ENCODE results near the gene ZMYM4. TPM values are rescaled to one million over a fixed set of nuclear protein-coding genes. Genes with fewer than 3 reads are reported as not detected.
"Not testable (repeated sequence)": the region's sequence is repeated elsewhere in the genome, so short reads cannot be mapped to it uniquely, and the experiment has no call there.

Gene ZMYM4
- polyA plus RNA-seq, 6 donors from 2014 or later: 17.1 to 42.0 (median 36.6) TPM

GRCh38 chr1:35316264-35316663 lies 47.8 kb downstream of the ZMYM4 start:
- Mint-ChIP-seq H3K27ac (no peak overlapping the region), H3K36me3 (peaks cover 4 to 8% of the 10 kb centered on the region in 2 donors), H3K27me3 (no peaks in the 10 kb centered on the region), H3K9me3 (no peaks in the 10 kb centered on the region), H3K4me3 (no peak overlapping the region), H3K4me1 (peaks cover 3 to 22% (median 10%) of the 10 kb centered on the region in 3 donors)
- ATAC-seq (ENCODE audit: low read depth in 2 of 2): no peak
- no peak for DNase-seq

DNA sequence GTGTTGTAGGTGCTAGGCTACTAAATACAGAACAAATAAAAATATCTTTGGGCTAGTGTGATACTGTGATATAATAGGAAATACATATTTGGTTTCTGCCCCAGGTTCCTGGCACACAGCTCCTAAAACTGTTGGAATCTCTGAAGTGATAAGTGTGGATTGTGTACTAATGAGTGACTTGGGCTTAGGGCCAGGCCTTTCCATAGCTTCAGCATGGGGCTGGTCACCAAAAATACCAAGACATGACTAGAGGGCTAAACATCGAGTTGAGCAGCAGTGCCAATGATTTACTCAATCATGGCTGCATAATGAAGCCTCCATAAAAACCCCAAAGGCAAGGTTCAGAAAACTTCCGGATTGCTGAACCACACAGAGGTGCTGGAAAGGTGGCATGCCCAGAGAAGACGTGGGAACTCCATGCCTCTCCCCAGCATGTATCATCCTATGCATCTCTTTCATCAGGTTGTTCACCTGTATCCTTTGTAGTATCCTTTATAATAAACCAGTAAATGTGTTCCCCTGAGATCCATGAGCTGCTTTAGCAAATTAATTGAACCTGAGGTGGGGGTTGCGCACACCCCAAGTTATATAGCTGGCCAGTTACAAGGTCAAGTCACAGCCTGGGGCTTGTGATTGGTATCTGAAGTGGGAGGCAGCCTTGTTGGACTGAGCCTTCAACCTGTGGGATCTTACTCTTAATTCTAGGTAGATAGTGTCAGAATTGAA lies 51.6 kb downstream of the ZMYM4 start:
- ATAC-seq (ENCODE audit: low read depth in 2 of 2): no peak
- H3K27me3 Mint-ChIP-seq: no peaks in the 10 kb centered on the region
- DNase-seq: no peak
- H3K36me3 Mint-ChIP-seq: peaks cover 8 to 15% of the 10 kb centered on the region in 2 donors
- H3K9me3 Mint-ChIP-seq: no peaks in the 10 kb centered on the region
- H3K27ac Mint-ChIP-seq: no peak overlapping the region
- H3K4me1 Mint-ChIP-seq: peaks cover 10 to 29% (median 10%) of the 10 kb centered on the region in 3 donors
- H3K4me3 Mint-ChIP-seq: no peak overlapping the region

DNA sequence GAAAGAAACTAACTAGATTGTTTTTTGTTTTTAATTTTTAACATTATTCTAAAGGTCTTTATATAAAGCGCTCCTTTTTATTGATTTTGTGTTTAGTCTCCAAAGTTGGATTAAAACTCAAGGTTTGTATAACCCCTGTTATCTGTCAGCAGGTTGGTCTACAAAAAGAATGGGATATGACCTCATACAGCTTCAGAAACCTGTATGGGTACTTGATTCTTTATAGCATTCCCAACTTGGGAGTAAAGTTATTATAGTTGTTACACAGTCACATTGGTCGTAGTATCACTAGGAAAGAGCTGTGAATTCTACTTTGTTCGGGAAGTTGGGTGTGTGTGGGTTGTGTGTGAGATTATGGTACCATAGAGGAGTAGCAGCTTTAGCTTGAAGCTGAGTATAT lies 52.4 kb downstream of the ZMYM4 start:
- Mint-ChIP-seq H3K4me3 (no peak overlapping the region), H3K27ac (peak overlapping the region in 1 of 6 donors; percentile 17), H3K9me3 (no peaks in the 10 kb centered on the region), H3K36me3 (peaks cover 8 to 15% of the 10 kb centered on the region in 2 donors), H3K4me1 (peaks cover 10 to 30% (median 10%) of the 10 kb centered on the region in 3 donors), H3K27me3 (no peaks in the 10 kb centered on the region)
- no peak for DNase-seq
- no peak for ATAC-seq (ENCODE audit: low read depth in 2 of 2)

GRCh38 chr1:35324486-35324885 lies 56.0 kb downstream of the ZMYM4 start:
- H3K4me3 Mint-ChIP-seq: no peak overlapping the region
- no peaks in the 10 kb centered on the region for H3K27me3 Mint-ChIP-seq
- DNase-seq (no peak), ATAC-seq (ENCODE audit: low read depth in 2 of 2) (no peak)
- H3K4me1 Mint-ChIP-seq: peaks cover 9 to 25% (median 10%) of the 10 kb centered on the region in 3 donors
- H3K9me3 Mint-ChIP-seq: no peaks in the 10 kb centered on the region
- H3K36me3 Mint-ChIP-seq: peaks cover 0 to 15% of the 10 kb centered on the region in 2 donors
- H3K27ac Mint-ChIP-seq: peak overlapping the region in 4 of 6 donors; percentile 6 to 84 (median 27)

DNA sequence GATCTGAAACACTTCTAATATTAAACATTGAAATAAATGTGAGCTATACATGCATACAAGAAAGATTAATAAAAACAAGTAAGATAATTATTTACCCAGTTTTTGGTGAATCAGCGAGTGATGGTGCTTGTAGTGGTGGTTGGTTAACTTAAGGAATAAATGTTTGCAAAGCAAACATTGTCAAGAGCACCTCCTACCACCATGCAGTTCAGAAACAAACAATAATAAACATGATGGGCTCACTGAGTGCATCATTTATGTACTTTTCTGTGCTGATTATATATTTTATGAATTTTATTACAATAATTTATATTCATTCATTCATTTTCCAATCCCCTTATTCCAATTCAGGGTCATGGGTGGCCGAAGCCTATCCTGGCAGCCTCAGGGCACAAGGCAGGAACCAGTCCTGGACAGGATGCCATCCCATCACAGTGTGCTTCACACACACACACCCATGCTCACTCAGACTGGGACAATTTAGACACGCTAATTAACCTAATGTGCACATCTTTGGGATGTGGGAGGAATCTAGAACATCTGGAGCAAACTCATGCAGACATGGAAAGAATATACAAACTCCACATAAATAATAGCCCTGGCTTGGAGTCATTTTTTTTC lies 57.8 kb downstream of the ZMYM4 start:
- H3K9me3 Mint-ChIP-seq: no peaks in the 10 kb centered on the region
- no peak for DNase-seq
- H3K27me3 Mint-ChIP-seq: no peaks in the 10 kb centered on the region
- H3K4me3 Mint-ChIP-seq: no peak overlapping the region
- no peak for ATAC-seq (ENCODE audit: low read depth in 2 of 2)
- no peak overlapping the region for H3K27ac Mint-ChIP-seq
- H3K4me1 Mint-ChIP-seq: peaks cover 5 to 14% (median 10%) of the 10 kb centered on the region in 3 donors
- H3K36me3 Mint-ChIP-seq: peaks cover 0 to 15% of the 10 kb centered on the region in 2 donors

DNA sequence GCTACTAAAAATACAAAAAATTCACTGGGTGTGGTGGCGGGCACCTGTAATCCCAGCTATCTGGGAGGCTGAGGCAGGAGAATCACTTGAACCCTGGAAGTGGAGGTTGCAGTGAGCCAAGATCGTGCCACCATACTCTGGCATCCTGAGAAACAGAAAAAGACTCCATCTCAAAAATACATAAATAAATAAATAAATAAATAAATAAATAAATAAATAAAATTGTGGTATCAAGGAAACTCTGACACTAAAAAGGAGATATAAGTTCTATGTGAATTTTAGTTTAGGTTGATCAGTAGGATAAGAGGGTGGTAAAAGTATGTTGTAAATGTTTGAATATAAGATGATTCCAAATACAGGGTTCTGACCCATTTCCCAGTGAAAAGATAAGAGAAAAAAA lies 63.1 kb downstream of the ZMYM4 start:
- H3K27me3 Mint-ChIP-seq: not testable (repeated sequence)
- H3K4me1 Mint-ChIP-seq: peaks cover 0 to 13% (median 0%) of the 10 kb centered on the region in 3 donors

GRCh38 chr1:35334485-35334884 lies 66.0 kb downstream of the ZMYM4 start:
- H3K4me3 Mint-ChIP-seq: no peak overlapping the region
- ATAC-seq (ENCODE audit: low read depth in 2 of 2) (no peak), DNase-seq (no peak)
- no peaks in the 10 kb centered on the region for H3K9me3 Mint-ChIP-seq
- no peaks in the 10 kb centered on the region for H3K27me3 Mint-ChIP-seq
- H3K36me3 Mint-ChIP-seq: no peaks in the 10 kb centered on the region
- no peak overlapping the region for H3K27ac Mint-ChIP-seq
- peaks cover 5 to 13% (median 10%) of the 10 kb centered on the region in 3 donors for H3K4me1 Mint-ChIP-seq

More for the DNA sequence above, 63.1 kb downstream of the ZMYM4 start:
- H3K36me3 Mint-ChIP-seq; DNase-seq; ATAC-seq (ENCODE audit: low read depth in 2 of 2); H3K4me3 Mint-ChIP-seq; H3K9me3 Mint-ChIP-seq; H3K27ac Mint-ChIP-seq: not testable (repeated sequence)

DNA sequence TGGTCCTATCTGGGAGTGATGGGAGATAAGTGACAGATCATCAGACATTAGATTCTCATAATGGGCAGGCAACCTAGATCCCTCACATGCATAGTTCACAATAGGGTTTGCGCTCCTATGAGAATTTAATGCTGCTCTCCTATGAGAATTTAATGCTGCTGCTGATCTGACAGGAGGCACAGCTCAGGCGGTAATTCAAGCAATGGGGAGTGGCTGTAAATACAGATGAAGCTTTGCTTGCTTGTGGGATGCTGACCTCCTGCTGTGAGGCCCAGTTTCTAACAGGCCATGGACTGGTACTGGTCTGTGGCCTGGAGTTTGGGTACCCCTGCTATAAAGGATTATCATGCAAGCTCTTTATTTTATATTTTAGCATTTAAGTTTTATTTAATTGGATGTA lies 72.0 kb downstream of the ZMYM4 start:
- Mint-ChIP-seq H3K4me3 (no peak overlapping the region), H3K36me3 (no peaks in the 10 kb centered on the region), H3K27ac (peak overlapping the region in 1 of 6 donors; percentile 29), H3K9me3 (no peaks in the 10 kb centered on the region), H3K4me1 (peaks cover 7 to 16% (median 14%) of the 10 kb centered on the region in 3 donors), H3K27me3 (no peaks in the 10 kb centered on the region)
- no peak for ATAC-seq (ENCODE audit: low read depth in 2 of 2)
- no peak for DNase-seq

- Mint-ChIP-seq H3K9me3 (no peaks in the 10 kb centered on the region), H3K27ac (no peak overlapping the region), H3K4me1 (peaks cover 5 to 17% (median 7%) of the 10 kb centered on the region in 3 donors), H3K4me3 (no peak overlapping the region), H3K27me3 (no peaks in the 10 kb centered on the region), H3K36me3 (peaks cover 0 to 4% of the 10 kb centered on the region in 2 donors)
- ATAC-seq (ENCODE audit: low read depth in 2 of 2) (no peak), DNase-seq (no peak)
Measured at GRCh38 chr1:35345439-35345981, 77.0 kb downstream of the ZMYM4 start.

DNA sequence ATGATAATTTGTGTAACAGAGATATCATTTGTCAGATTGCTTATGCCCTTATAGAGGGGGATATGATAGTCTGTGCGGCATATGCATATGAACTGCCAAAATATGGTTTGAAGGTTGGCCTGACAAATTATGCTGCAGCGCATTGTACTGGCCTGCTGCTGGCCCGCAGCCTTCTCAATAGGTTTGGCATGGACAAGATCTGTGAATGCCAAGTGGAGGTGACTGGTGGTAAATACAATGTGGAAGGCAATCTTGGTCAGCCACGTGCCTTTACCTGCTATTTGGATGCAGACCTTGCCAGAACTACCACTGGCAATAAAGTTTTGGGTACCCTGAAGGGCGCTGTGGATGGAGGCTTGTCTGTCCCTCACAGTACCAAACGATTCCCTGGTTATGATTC lies 82.4 kb downstream of the ZMYM4 start:
- Mint-ChIP-seq H3K27me3 (no peaks in the 10 kb centered on the region), H3K27ac (peak overlapping the region in 1 of 6 donors; percentile 51), H3K4me1 (peaks cover 0 to 18% (median 5%) of the 10 kb centered on the region in 3 donors), H3K9me3 (no peaks in the 10 kb centered on the region), H3K4me3 (no peak overlapping the region), H3K36me3 (peaks cover 6 to 24% of the 10 kb centered on the region in 2 donors)
- no peak for ATAC-seq (ENCODE audit: low read depth in 2 of 2)
- DNase-seq: no peak

DNA sequence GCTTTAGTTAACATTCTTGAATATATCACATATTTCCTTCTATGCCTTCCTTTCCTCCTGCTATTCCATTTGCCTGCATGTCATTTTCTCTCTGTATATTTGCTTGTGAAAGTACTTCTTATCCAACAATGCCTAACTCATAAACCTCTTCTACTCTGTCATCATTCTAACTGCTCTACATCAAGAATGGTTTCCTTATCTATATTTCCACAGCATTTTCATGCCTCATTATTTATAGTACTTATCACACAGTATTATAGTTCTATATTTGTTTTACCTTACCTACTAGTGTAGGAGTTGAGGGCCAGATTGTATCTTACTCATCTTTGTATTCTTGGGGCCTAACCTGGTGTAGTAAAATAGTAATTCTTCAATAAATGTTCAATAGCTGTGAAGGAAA lies 91.5 kb downstream of the ZMYM4 start:
- peaks cover 18 to 25% of the 10 kb centered on the region in 2 donors for H3K36me3 Mint-ChIP-seq
- H3K4me3 Mint-ChIP-seq: no peak overlapping the region
- H3K4me1 Mint-ChIP-seq: peaks cover 30 to 34% (median 31%) of the 10 kb centered on the region in 3 donors
- ATAC-seq (ENCODE audit: low read depth in 2 of 2) (no peak), DNase-seq (no peak)
- no peak overlapping the region for H3K27ac Mint-ChIP-seq
- no peaks in the 10 kb centered on the region for H3K27me3 Mint-ChIP-seq
- H3K9me3 Mint-ChIP-seq: no peaks in the 10 kb centered on the region

DNA sequence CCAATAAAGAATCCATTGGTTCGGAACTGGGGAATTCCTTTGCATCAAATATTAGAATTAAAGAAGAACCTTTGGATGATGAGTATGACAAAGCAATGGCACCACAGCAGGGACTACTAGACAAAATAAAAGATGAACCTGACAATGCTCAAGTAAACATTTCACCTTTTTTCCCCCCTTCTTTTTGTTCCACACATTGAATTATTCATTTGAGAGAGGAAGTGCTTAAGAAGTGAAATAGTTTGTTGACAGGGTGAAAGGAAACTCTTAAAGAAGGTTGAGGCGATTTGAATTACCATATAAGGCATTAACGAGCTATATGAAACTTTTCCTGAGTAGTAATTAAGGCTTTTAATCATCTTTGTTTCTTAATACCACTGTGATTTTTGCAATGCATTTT lies 93.1 kb downstream of the ZMYM4 start:
- Mint-ChIP-seq H3K27ac (no peak overlapping the region), H3K4me3 (no peak overlapping the region), H3K36me3 (peaks cover 18 to 25% of the 10 kb centered on the region in 2 donors), H3K4me1 (peaks cover 31 to 35% (median 33%) of the 10 kb centered on the region in 3 donors), H3K27me3 (no peaks in the 10 kb centered on the region), H3K9me3 (no peaks in the 10 kb centered on the region)
- ATAC-seq (ENCODE audit: low read depth in 2 of 2): no peak
- DNase-seq: no peak

- peak overlapping the region in 5 of 6 donors; percentile 9 to 72 (median 36) for H3K27ac Mint-ChIP-seq
- peaks cover 18 to 24% of the 10 kb centered on the region in 2 donors for H3K36me3 Mint-ChIP-seq
- peak; percentile 28 to 47 for ATAC-seq (ENCODE audit: low read depth in 2 of 2)
- no peak for DNase-seq
- no peaks in the 10 kb centered on the region for H3K9me3 Mint-ChIP-seq
- H3K4me1 Mint-ChIP-seq: peaks cover 28 to 33% (median 32%) of the 10 kb centered on the region in 3 donors
- H3K27me3 Mint-ChIP-seq: no peaks in the 10 kb centered on the region
- peak overlapping the region in 4 of 8 donors; percentile 0 to 55 (median 28) for H3K4me3 Mint-ChIP-seq
Measured at GRCh38 chr1:35364741-35365140, 96.2 kb downstream of the ZMYM4 start.

GRCh38 chr1:35367914-35368313 lies 99.4 kb downstream of the ZMYM4 start:
- Mint-ChIP-seq H3K27me3 (no peaks in the 10 kb centered on the region), H3K4me3 (no peak overlapping the region), H3K27ac (no peak overlapping the region), H3K36me3 (peaks cover 0 to 5% of the 10 kb centered on the region in 2 donors), H3K9me3 (no peaks in the 10 kb centered on the region), H3K4me1 (peaks cover 20 to 21% (median 20%) of the 10 kb centered on the region in 3 donors)
- ATAC-seq (ENCODE audit: low read depth in 2 of 2): no peak
- no peak for DNase-seq

Data from naive B cell (primary cell).